DOHH2 (cell line): Measurements from ENCODE around the gene FBLN1.
"Not testable (repeated sequence)": the region's sequence is repeated elsewhere in the genome, so short reads cannot be mapped to it uniquely, and the experiment has no call there.

Source experiments
- H3F3A ChIP-seq: fragments of 200-600 bp; sonication (generic), shearing (Covaris generic); 2 replicates; pipeline ENCODE4 v1.6.0; 2016; ENCODE audit warnings: antibody characterized with exemption, mild to moderate bottlenecking; ENCODE audit not compliant: control insufficient read depth, insufficient read depth
- H3K27ac ChIP-seq: fragments of 200-600 bp; sonication (generic); 2 replicates; pipeline ENCODE4 v1.5.1; 2014; ENCODE audit warnings: low read depth, mild to moderate bottlenecking, low read length, moderate library complexity
- H3K27me3 ChIP-seq: fragments of 200-600 bp; sonication (generic); 2 replicates; pipeline ENCODE4 v1.6.1; 2014; ENCODE audit warnings: mild to moderate bottlenecking, low read length, mixed read lengths; ENCODE audit not compliant: control insufficient read depth
- H3K36me3 ChIP-seq: fragments of 200-600 bp; sonication (generic); 2 replicates; pipeline ENCODE4 v1.6.1; 2014; ENCODE audit warnings: mild to moderate bottlenecking, low read length, moderate library complexity, mixed read lengths; ENCODE audit not compliant: control insufficient read depth
- H3K4me1 ChIP-seq: fragments of 200-600 bp; sonication (generic); 2 replicates; pipeline ENCODE4 v1.6.1; 2014; ENCODE audit warnings: mild to moderate bottlenecking, low read length, mixed read lengths; ENCODE audit not compliant: control insufficient read depth
- H3K4me2 ChIP-seq: fragments of 200-600 bp; sonication (generic); 2 replicates; pipeline ENCODE4 v1.6.0; 2014; ENCODE audit warnings: mild to moderate bottlenecking, low read length, moderate library complexity
- H3K4me3 ChIP-seq: fragments of 200-600 bp; sonication (generic); 2 replicates; pipeline ENCODE4 v1.5.1; 2014; ENCODE audit warnings: mild to moderate bottlenecking, low read length, mixed read lengths
- H3K79me2 ChIP-seq: fragments of 200-600 bp; sonication (generic); 2 replicates; pipeline ENCODE4 v1.6.1; 2014; ENCODE audit warnings: mild to moderate bottlenecking, low read length, mixed read lengths; ENCODE audit not compliant: control insufficient read depth
- H3K9me2 ChIP-seq: fragments of 200-600 bp; sonication (generic); replicated peaks from 2 replicates; pipeline ENCODE4 v1.6.1; 2014; ENCODE audit warnings: mild to moderate bottlenecking, low read length, mixed read lengths; ENCODE audit not compliant: control insufficient read depth
- H3K9me3 ChIP-seq: fragments of 200-600 bp; sonication (generic); 2 replicates; pipeline ENCODE4 v1.6.1; 2014; ENCODE audit warnings: antibody characterized with exemption, low read length, mixed read lengths; ENCODE audit not compliant: control insufficient read depth, insufficient read depth
- H4K20me1 ChIP-seq: fragments of 200-600 bp; sonication (generic); 2 replicates; pipeline ENCODE4 v1.6.0; 2014; ENCODE audit warnings: low read depth, mild to moderate bottlenecking, antibody characterized with exemption, low read length, moderate library complexity; ENCODE audit not compliant: control insufficient read depth, insufficient read depth
- CTCF ChIP-seq: fragments of 200-600 bp; sonication (generic); IDR thresholded peaks from one replicate; pipeline ENCODE4 v1.5.1; 2014; ENCODE audit warnings: antibody characterized with exemption, mild to moderate bottlenecking, low read depth, low read length; ENCODE audit not compliant: poor library complexity, severe bottlenecking
- EZH2phosphoT487 ChIP-seq: fragments of 200-600 bp; sonication (generic); IDR thresholded peaks from 2 replicates; pipeline ENCODE4 v1.6.1; 2017; ENCODE audit warnings: borderline replicate concordance, mild to moderate bottlenecking, antibody characterized with exemption, low read length, moderate library complexity, mixed read lengths

The FBLN1 gene

GRCh38 chr22:45491841-45492240, 10.8 kb upstream of the FBLN1 start:
- no peaks in the 10 kb centered on the region for H3K9me3 ChIP-seq
- no peaks in the 10 kb centered on the region for H3K79me2 ChIP-seq
- H3K27ac ChIP-seq, result no peak overlapping the region
- TF ChIP-seq EZH2phosphoT487 (no peak), CTCF (no peak)
- no peak overlapping the region for H3K4me3 ChIP-seq
- H3K27me3 ChIP-seq, result no peaks in the 10 kb centered on the region
- H3K36me3 ChIP-seq, result no peaks in the 10 kb centered on the region
- no peaks in the 10 kb centered on the region for H3F3A ChIP-seq
- H4K20me1 ChIP-seq, result no peaks in the 10 kb centered on the region
- H3K4me2 ChIP-seq, result no peak overlapping the region
- H3K4me1 ChIP-seq, result no peaks in the 10 kb centered on the region
- no peaks in the 10 kb centered on the region for H3K9me2 ChIP-seq

- no peak overlapping the region for H3K4me2 ChIP-seq
- no peaks in the 10 kb centered on the region for H3K9me2 ChIP-seq
- TF ChIP-seq CTCF (no peak), EZH2phosphoT487 (no peak)
- H3K79me2 ChIP-seq, result no peaks in the 10 kb centered on the region
- no peaks in the 10 kb centered on the region for H3F3A ChIP-seq
- no peaks in the 10 kb centered on the region for H4K20me1 ChIP-seq
- H3K4me1 ChIP-seq, result no peaks in the 10 kb centered on the region
- H3K9me3 ChIP-seq, result no peaks in the 10 kb centered on the region
- no peaks in the 10 kb centered on the region for H3K36me3 ChIP-seq
- H3K4me3 ChIP-seq, result no peak overlapping the region
- no peaks in the 10 kb centered on the region for H3K27me3 ChIP-seq
- H3K27ac ChIP-seq, result no peak overlapping the region
Measured at GRCh38 chr22:45493286-45493771, 9.4 kb upstream of the FBLN1 start.

GRCh38 chr22:45494306-45494705, 8.4 kb upstream of the FBLN1 start:
- H3K79me2 ChIP-seq, H3K9me3 ChIP-seq, H3F3A ChIP-seq, H3K27me3 ChIP-seq, H3K4me2 ChIP-seq, H3K36me3 ChIP-seq, H3K9me2 ChIP-seq, H3K4me1 ChIP-seq, H3K27ac ChIP-seq, H4K20me1 ChIP-seq, H3K4me3 ChIP-seq: not testable (repeated sequence)

DNA sequence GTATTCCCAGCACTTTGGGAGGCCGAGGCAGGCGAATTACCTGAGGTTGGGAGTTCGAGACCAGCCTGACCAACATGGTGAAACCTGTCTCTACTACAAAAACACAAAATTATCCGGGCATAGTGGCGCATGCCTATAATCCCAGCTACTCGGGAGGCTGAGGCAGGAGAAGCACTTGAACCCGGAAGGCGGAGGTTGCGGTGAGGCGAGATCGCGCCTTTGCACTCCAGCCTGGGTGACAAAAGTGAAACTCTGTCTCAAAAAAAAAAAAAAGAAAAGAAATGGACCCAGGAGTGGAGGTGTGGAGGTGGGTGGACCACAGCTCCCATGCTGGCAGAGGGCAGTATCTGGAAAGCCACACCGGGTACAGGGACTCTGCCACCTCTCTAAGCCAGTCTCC, 7.1 kb upstream of the FBLN1 start:
- not testable (repeated sequence) for H3K4me2 ChIP-seq, H3K27me3 ChIP-seq, H3K4me3 ChIP-seq, H3K4me1 ChIP-seq, H3K9me3 ChIP-seq, H3K36me3 ChIP-seq, H3K27ac ChIP-seq, H3K79me2 ChIP-seq, H3K9me2 ChIP-seq, H3F3A ChIP-seq, H4K20me1 ChIP-seq
